ENCODE data around the gene TGFB1.

TGFB1 gene

GRCh38 chr19:41321204-41321599 is 32.5 kb downstream of the TGFB1 start:
- DNase-seq (ENCODE audit: low read depth, low spot score): no peak

GRCh38 chr19:41320568-41320967 is 33.2 kb downstream of the TGFB1 start:
- no peak for DNase-seq (ENCODE audit: low read depth, low spot score)

- DNase-seq (ENCODE audit: low read depth, low spot score): no peak
These were observed 33.6 kb downstream of the TGFB1 start for GRCh38 chr19:41320185-41320518.

GRCh38 chr19:41319500-41320184 is 34.1 kb downstream of the TGFB1 start:
- DNase-seq (ENCODE audit: low read depth, low spot score): no peak

GRCh38 chr19:41318696-41319499 is 34.8 kb downstream of the TGFB1 start:
- no peak for DNase-seq (ENCODE audit: low read depth, low spot score)

GRCh38 chr19:41316306-41316920 is 37.3 kb downstream of the TGFB1 start:
- DNase-seq (ENCODE audit: low read depth, low spot score): no peak

GRCh38 chr19:41311613-41312012 is 42.1 kb downstream of the TGFB1 start:
- DNase-seq (ENCODE audit: low read depth, low spot score): no peak

GRCh38 chr19:41311072-41311471 is 42.6 kb downstream of the TGFB1 start:
- DNase-seq (ENCODE audit: low read depth, low spot score): no peak

GRCh38 chr19:41310033-41310831 is 43.5 kb downstream of the TGFB1 start, which contains the start of gene CCDC97:
Gene CCDC97, plus strand, starts transcription at chr19:41310172. Its CDS starts 139 bp downstream, at chr19:41310311.
- peak; percentile 76 for DNase-seq (ENCODE audit: low read depth, low spot score)

GRCh38 chr19:41309180-41310032 is 44.3 kb downstream of the TGFB1 start:
- no peak for DNase-seq (ENCODE audit: low read depth, low spot score)

GRCh38 chr19:41308450-41309179 is 45.1 kb downstream of the TGFB1 start:
- DNase-seq (ENCODE audit: low read depth, low spot score): peak; percentile 91

GRCh38 chr19:41307954-41308449 is 45.7 kb downstream of the TGFB1 start:
- no peak for DNase-seq (ENCODE audit: low read depth, low spot score)

GRCh38 chr19:41307090-41307875 is 46.4 kb downstream of the TGFB1 start:
- no peak for DNase-seq (ENCODE audit: low read depth, low spot score)

- no peak for DNase-seq (ENCODE audit: low read depth, low spot score)
These were observed 47.6 kb downstream of the TGFB1 start for GRCh38 chr19:41305927-41306793.

- DNase-seq (ENCODE audit: low read depth, low spot score): no peak
These were observed 48.8 kb downstream of the TGFB1 start for GRCh38 chr19:41304706-41305483.

- no peak for DNase-seq (ENCODE audit: low read depth, low spot score)
These were observed 49.8 kb downstream of the TGFB1 start for GRCh38 chr19:41303954-41304353.

- DNase-seq (ENCODE audit: low read depth, low spot score): no peak
These were observed 50.9 kb downstream of the TGFB1 start for GRCh38 chr19:41302624-41303351.
